ENCODE data around the gene TUBB4A.
A peak's percentile ranks its signal among the peaks of the same experiment; 100 is the strongest.

TUBB4A gene

DNA sequence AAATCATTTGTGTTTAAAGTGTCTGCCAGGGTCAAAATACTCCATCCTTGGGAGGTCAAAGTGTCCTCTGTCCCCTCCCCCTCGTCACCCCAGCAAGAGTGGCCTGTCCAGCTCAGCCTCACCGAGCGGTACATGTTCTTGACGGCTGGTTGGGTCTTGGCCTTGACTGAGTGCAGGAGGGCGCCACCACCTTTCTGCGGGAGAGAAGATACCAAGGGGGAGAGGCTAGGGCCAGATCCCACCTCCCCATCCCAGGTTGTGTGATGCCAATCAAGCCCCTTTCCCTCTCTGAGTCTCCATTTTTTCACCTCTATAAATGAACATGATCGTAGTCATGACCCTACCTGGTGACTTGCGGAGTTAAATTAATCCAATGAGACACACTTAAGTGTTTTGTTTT lies 31.9 kb downstream of the TUBB4A start:
- TF ChIP-seq, protein P1, sequence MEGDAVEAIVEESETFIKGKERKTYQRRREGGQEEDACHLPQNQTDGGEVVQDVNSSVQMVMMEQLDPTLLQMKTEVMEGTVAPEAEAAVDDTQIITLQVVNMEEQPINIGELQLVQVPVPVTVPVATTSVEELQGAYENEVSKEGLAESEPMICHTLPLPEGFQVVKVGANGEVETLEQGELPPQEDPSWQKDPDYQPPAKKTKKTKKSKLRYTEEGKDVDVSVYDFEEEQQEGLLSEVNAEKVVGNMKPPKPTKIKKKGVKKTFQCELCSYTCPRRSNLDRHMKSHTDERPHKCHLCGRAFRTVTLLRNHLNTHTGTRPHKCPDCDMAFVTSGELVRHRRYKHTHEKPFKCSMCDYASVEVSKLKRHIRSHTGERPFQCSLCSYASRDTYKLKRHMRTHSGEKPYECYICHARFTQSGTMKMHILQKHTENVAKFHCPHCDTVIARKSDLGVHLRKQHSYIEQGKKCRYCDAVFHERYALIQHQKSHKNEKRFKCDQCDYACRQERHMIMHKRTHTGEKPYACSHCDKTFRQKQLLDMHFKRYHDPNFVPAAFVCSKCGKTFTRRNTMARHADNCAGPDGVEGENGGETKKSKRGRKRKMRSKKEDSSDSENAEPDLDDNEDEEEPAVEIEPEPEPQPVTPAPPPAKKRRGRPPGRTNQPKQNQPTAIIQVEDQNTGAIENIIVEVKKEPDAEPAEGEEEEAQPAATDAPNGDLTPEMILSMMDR (conservative IDR thresholded peaks at IDR 0.05; ENCODE audit: low read depth): no peak
- DNase-seq (ENCODE audit: low spot score): no peak
- POLR2A ChIA-PET (ENCODE audit: low non-redundant PET): no interaction called here
- H3K27ac ChIP-seq: no peak overlapping the region
- CTCF ChIA-PET: no interaction called here

GRCh38 chr19:6467384-6467783 lies 34.7 kb downstream of the TUBB4A start:
- TF ChIP-seq, protein P1 (conservative IDR thresholded peaks at IDR 0.05; ENCODE audit: low read depth): no peak
- POLR2A ChIA-PET (ENCODE audit: low non-redundant PET): no interaction called here
- no peak for DNase-seq (ENCODE audit: low spot score)
- no peak overlapping the region for H3K27ac ChIP-seq
- CTCF ChIA-PET: interaction anchor here (0.6 to 0.7 kb wide), 2 partner anchors 39 to 50 kb away, joined by 3 to 4 read pairs; no protein-coding TSS in a partner anchor

DNA sequence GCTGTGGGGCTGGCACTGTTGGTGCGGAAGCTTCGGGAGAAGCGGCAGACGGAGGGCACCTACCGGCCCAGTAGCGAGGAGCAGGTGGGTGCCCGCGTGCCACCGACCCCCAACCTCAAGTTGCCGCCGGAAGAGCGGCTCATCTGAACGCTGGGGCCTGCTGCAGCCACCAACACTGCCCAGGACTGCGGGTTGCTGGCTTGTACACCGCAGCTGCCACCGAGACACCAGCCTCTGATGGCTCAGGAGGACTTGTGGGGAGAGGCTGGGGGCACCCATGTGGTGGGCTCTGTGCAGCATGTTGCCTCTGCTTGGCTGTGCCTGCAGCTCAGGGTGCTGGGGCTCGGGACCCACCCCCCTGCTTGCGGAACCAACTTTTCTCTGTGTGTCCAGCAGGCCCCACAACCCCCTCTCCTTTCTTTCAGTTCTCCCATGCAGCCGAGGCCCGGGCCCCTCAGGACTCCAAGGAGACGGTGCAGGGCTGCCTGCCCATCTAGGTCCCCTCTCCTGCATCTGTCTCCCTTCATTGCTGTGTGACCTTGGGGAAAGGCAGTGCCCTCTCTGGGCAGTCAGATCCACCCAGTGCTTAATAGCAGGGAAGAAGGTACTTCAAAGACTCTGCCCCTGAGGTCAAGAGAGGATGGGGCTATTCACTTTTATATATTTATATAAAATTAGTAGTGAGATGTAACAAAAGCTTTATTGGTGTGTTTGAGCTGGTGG lies 35.4 kb downstream of the TUBB4A start:
- POLR2A ChIA-PET (ENCODE audit: low non-redundant PET): no interaction called here

GRCh38 chr19:6465663-6466062 lies 36.4 kb downstream of the TUBB4A start:
- no peak for DNase-seq (ENCODE audit: low spot score)
- POLR2A ChIA-PET (ENCODE audit: low non-redundant PET): no interaction called here
- CTCF ChIA-PET: interaction anchor here (0.7 kb wide), 1 partner anchor 543 kb away, joined by 4 read pairs; no protein-coding TSS in a partner anchor
- TF ChIP-seq, protein P1 (conservative IDR thresholded peaks at IDR 0.05; ENCODE audit: low read depth): no peak
- H3K27ac ChIP-seq: no peak overlapping the region

More for the DNA sequence above, 35.4 kb downstream of the TUBB4A start:
- no peak for DNase-seq (ENCODE audit: low spot score)
- H3K27ac ChIP-seq: no peak overlapping the region
- CTCF ChIA-PET: interaction anchor here (0.7 kb wide), 1 partner anchor 49 kb away, joined by 3 read pairs; no protein-coding TSS in a partner anchor
- TF ChIP-seq, protein P1 (conservative IDR thresholded peaks at IDR 0.05; ENCODE audit: low read depth): no peak

- no peak overlapping the region for H3K27ac ChIP-seq
- POLR2A ChIA-PET (ENCODE audit: low non-redundant PET): interaction anchor here (1.4 kb wide), 1 partner anchor 104 kb away, joined by 5 read pairs; the partner anchor contains the start of gene CLPP
- CTCF ChIA-PET: interaction anchor here (0.6 to 0.7 kb wide), 2 partner anchors 56 to 71 kb away, joined by 3 to 4 read pairs; no protein-coding TSS in a partner anchor
- DNase-seq (ENCODE audit: low spot score): peak; percentile 26
- TF ChIP-seq, protein P1 (conservative IDR thresholded peaks at IDR 0.05; ENCODE audit: low read depth): no peak
Observed at GRCh38 chr19:6465006-6465405, 37.1 kb downstream of the TUBB4A start.

DNA sequence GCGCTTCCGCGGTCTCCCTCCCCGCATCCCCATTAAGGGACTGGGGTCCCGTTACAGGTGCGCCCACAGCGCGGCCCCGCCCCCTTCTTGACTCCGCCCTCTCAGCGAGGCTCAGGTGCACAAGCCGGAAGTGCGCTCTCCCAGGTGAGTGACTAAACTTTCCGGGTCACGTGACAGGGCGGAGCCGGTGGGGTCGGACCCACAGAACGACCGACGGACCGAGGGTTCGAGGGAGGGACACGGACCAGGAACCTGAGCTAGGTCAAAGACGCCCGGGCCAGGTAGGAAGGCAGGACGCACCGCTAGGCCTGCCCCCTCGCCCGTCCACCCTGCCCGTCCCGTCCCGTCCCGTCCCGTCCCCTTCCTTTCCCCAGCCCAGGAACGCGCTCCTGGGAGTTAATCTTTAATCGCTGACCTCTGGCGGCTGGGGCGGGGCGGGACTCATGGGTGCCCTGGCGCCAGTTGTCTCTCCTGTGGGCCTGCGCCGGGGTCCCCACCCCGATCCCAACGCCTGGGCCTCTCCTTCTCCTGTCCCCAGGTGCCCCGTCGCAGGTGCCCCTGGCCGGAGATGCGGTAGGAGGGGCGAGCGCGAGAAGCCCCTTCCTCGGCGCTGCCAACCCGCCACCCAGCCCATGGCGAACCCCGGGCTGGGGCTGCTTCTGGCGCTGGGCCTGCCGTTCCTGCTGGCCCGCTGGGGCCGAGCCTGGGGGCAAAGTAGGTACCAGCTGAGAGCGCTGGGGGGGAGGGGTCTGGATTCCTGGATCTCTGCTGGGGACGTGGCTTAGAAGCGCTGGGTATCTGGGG lies 37.8 kb downstream of the TUBB4A start, which contains the start of gene CRB3:
TSS of gene CRB3 (plus strand) at position 202 of the 804 bp plus-strand sequence. CDS start at position 633, 431 bp downstream.
- H3K27ac ChIP-seq: no peak within 1 kb of the TSS
- TF ChIP-seq, protein P1 (conservative IDR thresholded peaks at IDR 0.05; ENCODE audit: low read depth): no peak
- ChIA-PET POLR2A (ENCODE audit: low non-redundant PET) (interaction anchor here (0.5 to 1.4 kb wide), 3 partner anchors 82 to 503 kb away, joined by 3 to 6 read pairs (median 5); partner anchors contain the start of gene CLPP), CTCF (interaction anchor here (0.7 kb wide), 1 partner anchor 72 kb away, joined by 3 read pairs; no protein-coding TSS in a partner anchor)
- DNase-seq (ENCODE audit: low spot score): peak; percentile 86
